SU-DHL-6 (cell line): ENCODE data around the gene IKBKG.

Experiments used
- CTCF ChIP-seq: fragments of 200-600 bp; sonication (generic); IDR thresholded peaks from one replicate; pipeline ENCODE4 v1.5.1; 2017; ENCODE audit warnings: antibody characterized with exemption, mild to moderate bottlenecking, low read length, moderate library complexity; ENCODE audit not compliant: insufficient read depth, poor library complexity, severe bottlenecking
- EZH2phosphoT487 ChIP-seq: fragments of 200-600 bp; sonication (generic), shearing (Covaris generic); conservative IDR thresholded peaks from 2 replicates; pipeline ENCODE4 v1.6.1; 2018; ENCODE audit warnings: mild to moderate bottlenecking, antibody characterized with exemption, low read length, moderate library complexity, mixed read lengths

- TF ChIP-seq CTCF = no peak
- TF ChIP-seq EZH2phosphoT487 = no peak
Measured at GRCh38 chrX:154525606-154526490, 21.6 kb upstream of the IKBKG start.
